Measurements from ENCODE around the gene SNX10.

The SNX10 gene

DNA sequence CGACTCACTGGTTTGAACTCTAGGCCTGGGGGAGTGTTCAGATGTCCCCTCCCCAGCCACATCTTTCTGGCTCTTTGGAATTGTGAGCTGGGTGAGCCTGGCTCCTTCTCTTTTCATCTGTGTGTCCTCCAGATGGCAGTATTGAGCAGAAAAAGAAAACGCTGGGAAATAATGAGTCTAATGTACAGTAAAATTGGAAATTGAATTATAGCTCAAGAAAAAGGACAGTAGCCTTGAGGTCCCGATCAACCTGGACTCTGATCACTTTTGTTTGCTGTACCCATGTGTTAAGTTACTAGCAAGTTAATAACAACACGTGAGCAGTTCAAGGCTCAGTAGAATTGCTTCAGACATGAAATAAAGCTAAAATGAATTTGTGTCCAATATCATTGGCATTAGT, 77.9 kb downstream of the SNX10 start:
- DNase-seq (ENCODE audit: low read depth), result peak; percentile 70

DNA sequence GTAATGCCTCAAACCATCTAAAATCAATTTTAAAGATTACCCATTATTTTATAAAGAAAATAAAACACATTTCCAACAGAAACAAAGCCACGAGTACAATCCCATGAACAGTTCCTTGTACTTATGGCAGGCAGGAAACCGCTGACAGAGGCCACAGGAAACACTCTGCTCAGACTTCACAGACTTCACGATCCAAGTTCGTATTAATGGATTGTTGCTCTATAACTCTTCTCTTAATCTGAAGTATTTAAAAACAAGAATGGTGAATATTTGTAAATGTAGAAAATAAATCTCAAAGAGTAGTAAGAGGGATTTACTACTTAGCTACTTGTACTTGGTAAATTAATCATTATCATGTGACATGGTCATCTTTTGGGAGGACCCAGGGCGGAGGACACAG, 78.3 kb downstream of the SNX10 start:
- peak; percentile 16 for DNase-seq (ENCODE audit: low read depth)

DNA sequence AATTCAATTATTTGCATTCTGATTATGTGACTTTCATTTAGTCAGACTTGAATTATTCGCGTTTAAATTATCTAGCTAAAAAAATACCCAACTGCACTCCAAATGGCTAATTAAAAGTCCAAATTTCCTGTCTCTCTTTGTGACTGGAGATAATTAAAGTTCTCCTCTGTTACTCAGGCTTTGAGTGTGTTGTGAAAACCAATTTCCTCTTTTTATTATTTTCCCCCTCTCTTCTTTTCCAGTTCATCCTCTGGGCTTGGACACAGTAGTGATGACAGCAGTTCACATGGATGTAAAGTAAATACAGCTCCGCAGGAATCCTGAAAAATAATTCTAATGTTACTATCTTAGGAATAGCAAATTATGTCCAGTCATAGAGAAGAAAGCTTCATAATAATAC, 80.6 kb downstream of the SNX10 start:
- no peak for DNase-seq (ENCODE audit: low read depth)

DNA sequence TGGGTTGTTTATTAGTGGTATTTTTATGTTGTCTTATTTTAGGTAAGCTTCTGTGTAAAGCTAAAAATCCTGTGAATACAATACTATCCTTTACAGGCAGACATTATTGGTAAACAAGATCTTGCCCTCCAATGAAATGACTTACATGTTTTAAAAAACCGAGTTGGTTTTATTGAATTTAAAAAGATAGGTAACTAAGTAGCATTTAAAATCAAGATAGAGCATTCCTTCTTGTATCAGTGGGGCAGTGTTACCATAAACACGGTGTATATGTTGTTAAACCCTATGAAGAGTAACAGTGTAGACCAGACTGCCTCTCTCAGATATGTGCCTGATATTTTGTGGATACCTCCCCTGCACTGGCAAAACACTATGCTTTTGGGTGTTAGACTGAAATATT, 81.0 kb downstream of the SNX10 start:
- no peak for DNase-seq (ENCODE audit: low read depth)

DNA sequence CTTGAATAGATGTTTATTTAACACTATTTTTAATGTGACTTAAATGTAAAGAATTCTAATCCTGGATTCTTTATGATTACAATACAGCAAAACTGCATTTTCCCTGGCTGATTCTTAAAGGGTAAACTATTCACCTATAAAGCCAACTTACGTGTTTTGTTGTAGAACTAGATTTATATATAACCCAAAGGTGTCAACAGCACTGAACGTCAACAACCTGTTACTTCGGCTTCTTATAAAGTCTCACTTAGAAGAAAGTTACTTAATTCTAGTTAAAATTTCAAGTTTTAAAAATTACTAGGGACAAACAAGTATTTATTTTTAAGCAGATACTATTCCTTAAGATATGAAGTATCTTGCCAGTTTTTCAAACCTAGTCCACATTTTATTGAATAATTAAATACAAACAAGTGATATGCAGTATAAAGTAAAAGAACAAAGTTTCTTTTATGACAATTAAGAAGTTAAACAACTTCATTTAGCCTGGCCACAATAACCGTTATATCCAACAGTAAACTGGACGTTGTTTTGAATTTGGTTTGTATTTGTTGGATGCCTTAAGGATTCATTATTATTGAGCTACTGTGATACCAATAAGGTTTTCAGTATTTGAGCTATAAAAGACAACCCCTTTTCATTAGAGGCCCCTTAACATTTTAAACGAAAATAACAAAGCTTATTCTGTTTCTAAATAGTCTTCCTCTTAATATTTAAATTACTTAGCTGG, 83.1 kb downstream of the SNX10 start:
- no peak for DNase-seq (ENCODE audit: low read depth)

DNA sequence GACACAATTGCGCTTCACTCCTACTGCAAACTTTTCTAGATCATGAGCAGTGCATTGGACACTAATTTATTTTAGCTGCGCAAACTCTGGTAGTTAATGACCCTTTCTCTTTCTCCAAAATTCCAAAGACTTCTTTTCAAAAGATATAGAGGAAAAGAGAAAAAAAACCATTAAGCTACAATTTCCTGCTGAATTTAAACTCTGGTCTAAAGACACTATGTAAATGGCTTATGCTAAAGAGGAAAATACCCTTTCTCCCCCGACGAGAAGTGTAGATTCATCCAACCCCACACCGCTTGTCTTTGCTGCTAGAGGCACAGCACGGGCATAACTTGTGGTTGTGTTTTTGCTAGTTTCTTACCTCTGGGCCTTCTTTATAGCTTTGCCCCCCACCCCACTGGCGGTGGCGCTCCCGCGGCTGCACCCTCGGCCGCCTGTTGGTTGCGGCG, 84.1 kb downstream of the SNX10 start:
- no peak for DNase-seq (ENCODE audit: low read depth)

DNA sequence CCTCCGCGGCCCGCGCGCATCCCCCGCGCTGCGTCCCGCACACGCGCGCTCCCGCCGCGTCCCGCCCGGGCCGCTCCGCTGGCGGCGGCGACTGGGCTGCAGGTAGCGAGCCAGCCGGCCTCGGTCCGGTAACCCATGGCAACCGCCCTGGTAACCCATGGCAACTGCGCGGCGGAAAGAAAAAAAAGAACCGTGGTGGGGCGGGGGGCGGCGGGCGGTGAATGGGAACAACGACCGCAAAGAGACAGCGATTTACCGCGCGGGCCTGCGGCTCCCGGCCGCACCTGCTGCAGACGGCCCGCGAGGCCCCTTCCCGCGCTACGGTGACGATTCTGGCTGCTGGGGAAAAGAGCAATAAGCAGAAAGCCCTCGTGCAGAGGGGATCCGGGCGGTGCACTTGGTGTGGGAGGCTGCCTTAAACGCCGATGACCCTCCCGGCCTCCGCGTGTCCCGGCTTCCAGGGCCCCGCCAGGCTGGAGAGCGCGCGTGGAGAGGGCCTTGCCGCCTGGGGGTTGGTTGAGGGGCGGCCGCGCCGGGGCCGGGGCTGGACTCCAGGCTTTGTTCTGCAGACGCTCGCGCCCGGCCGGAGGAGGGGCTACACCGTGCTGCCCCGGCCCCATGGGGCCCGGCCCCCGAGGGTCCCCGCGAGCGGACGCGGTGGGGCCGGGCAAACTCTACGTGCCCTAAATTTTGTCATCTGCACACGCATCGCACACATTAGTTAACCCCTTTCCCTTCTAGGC, 84.7 kb downstream of the SNX10 start:
- DNase-seq (ENCODE audit: low read depth), result no peak

DNA sequence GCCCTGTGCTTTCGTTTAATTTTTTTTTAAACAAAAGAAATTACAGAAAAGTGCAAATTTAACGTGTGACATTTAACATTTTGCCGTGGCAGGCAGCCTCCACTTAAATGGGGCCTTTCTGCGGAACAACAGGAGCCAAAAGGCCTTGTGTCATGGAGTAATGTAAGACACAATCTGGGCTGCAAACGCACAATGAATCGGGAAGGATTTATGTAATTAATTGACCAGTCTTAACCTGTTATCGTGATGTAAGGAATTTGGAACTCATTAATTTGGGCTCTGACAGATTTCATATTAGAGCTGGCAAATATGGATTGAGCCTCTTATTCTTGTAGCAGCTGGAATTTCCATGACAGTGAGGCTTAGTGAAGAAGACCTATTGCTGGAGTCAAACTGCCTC, 86.4 kb downstream of the SNX10 start:
- no peak for DNase-seq (ENCODE audit: low read depth)

DNA sequence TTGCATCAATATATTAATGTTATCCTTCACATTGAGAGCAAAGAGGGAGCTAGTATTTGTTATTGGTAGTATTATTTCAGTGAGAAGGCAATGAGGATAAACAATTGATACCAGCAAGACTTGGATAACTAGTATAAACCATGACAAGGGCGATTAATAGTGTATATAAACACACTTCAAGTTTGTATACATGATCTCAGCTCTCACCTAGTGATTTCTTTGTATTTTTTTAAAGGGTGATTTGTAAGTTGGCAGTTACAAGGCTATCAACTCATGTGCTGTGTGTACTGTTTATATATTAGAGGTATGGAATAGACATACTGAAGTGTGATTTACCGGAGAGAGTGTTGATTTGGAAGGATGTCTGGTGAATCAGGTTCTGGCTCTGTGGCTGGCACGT, 88.0 kb downstream of the SNX10 start:
- no peak for DNase-seq (ENCODE audit: low read depth)

DNA sequence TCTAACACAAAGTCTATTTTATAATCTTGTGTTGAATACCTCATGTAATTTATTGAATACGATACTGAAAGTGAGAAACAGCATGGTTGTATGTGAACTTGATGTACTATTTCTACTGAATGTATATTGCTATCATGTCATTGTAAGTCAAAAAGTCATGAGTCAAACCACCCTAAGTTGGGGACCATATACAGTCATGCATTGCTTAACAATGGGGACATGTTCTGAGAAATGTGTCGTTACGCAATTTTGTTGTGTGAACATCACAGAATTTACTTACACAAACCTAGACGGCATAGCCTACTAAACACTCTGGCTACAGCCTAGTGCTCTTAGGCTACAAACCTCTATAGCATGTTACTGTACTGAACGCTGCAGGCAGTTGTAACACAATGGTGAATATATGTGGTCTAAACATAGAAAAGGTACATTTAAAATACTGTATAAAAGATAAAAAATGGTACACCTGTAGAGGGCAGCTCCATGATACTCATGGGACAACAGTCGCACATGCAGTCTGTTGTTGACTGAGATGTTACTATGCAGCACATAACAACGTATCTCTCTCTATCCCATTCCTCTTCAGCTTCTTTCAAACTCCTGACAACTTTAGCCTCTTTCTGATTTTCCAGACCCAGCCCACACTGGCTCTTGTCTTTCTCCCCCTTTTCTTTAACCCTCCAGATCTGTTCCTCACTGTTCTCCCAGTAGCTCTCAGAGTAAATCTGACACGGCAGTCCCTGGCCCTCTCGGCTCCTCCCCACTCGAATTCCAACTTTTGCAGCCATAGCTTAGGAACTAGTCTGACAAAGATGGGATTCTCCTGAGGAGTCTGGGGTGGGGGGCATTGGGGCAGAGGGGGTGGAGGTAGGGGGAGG, 90.1 kb downstream of the SNX10 start:
- DNase-seq (ENCODE audit: low read depth), result no peak

DNA sequence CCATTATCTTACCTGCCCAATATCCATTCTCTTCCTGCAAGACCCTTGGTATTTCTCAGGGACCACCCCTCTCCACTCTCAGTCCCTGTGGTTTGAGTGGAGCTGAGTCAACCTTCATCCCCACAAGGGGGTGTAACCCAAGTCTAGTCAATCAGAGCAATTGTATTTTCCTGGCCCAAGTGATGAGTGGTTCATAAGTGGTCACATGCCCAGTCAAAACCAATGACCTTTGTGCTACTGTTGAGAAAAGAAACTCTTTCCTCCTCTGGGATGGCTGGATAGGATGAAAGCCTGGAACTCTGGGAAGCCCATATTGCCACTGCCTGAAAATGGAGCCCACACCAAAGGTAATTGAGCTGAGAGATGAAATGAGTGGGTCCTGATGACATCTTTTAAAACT, 93.6 kb downstream of the SNX10 start:
- DNase-seq (ENCODE audit: low read depth), result no peak

DNA sequence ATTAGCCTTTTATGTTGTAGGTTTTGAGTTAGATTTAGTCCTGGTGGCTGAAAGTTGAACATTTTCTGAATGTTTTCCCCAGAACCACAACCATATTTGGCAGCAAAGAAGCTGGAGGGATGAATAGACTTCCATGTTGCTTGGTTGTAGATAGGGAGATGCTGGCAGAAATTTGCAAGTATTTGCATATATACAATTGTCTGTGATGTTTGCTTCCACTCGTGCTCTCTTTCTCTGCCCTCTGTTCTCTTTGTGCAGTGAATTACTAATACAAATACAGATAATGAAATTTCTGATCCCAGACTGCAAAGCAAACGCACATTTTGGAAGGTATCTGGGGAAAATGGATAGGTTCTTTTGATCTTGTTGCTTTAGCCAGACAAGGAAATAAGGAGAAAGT, 96.1 kb downstream of the SNX10 start:
- DNase-seq (ENCODE audit: low read depth), result no peak

DNA sequence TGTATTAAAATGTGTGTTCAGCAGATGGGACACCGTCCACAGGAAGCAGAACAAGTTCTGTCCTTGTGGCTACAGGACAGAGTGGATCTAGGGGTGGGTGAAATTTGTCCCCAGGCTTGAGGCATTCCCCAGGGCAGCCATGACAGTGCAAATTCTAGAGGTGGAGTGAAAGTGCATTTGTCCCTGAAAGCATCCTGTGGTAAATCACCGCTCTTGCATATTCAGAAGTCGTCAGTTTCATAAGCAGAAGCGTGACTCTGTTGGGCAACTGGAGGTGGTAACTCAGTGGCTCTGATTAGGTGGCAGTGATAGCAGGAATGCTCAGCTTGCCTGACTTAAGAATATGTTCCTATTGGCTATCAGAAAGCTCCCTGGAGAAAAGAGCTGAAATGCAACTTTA, 96.6 kb downstream of the SNX10 start:
- no peak for DNase-seq (ENCODE audit: low read depth)

DNA sequence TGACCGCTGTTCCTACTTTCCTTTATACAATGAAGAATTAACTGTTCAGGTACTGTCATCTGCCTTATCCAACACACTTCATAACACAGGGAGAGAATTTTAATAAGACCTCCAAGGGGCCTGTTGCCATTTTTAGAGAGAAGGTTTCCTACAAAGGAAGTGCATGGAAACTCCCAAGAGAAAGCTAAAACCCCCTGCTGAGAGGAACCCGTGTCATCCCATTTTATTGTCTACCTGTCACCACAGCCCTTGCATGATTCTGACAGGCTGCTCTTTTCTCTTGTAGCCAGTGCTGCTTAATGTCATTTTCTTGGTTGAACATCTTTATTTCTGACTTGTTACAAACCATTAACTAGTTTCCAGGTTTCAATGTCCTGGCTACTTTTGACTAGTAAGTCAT, 98.4 kb downstream of the SNX10 start:
- DNase-seq (ENCODE audit: low read depth), result no peak

DNA sequence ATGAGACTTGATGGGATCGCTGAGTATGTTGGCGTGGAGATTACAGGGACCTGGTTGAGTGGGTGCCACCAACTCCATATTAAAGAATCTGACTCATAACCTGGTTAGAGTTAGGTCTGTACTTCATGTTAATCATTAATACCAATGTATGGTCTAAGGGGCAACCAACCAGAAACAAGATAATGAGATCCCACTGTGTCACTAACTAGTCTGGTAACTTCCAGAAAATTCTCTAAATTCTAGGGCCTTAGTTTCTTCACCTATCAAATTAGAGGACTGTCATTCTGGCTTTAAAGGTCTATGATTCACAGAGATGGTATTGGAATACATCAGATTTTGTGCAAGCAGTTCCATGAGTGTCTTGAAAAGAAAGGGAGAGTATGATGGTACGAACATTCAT, 102.2 kb downstream of the SNX10 start:
- DNase-seq (ENCODE audit: low read depth), result no peak

DNA sequence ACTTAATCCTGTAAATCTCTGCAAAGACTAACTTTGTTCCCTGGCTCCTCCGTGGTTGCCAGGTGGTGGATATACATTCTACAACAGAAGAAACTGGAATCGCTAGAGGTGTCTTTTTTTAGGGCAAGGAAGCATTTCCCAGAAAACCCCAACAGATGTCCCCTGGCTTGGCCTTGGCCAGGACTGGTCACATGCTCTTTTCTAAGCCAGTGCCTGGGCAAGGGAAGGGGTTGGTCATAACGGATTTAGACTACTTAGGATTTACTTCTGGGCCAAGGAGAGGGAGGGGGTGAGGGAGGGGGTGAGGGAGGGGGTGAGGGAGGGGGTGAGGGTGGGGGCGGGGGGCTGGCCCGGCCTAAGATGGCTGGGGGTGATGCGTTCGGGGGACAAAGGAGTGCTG, 105.7 kb downstream of the SNX10 start:
- no peak for DNase-seq (ENCODE audit: low read depth)

DNA sequence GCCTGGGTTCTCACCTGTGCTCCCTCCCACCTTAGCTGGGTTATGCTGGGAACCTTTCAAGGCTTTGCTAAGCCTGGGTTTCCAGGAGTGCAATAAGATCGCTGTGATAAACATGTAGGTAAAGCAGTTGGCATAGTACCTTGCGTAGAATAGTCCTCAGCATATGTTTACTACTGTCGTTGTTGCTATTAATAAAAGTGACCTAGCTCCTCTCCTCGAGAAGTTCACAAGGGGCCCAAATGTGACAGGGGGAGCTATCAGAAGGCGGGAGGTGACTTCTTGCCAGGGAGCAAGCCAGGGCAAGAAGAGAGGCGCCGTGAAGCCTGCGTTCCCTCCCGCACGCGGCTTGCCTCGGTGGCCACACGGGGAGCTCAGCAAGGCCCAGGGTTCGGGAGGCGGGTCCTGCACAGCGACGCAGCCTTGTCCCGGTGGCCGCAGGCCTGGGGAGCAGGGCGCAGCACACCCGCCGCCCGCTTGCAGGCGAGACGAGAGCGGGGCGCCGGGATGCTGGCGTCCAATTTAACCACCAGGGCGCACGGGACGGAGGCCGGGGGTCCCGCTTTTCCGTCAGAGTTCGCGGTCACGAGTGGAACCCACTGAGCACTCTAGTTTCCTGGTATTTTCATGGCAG, 106.2 kb downstream of the SNX10 start:
- peak; percentile 5 for DNase-seq (ENCODE audit: low read depth)

DNA sequence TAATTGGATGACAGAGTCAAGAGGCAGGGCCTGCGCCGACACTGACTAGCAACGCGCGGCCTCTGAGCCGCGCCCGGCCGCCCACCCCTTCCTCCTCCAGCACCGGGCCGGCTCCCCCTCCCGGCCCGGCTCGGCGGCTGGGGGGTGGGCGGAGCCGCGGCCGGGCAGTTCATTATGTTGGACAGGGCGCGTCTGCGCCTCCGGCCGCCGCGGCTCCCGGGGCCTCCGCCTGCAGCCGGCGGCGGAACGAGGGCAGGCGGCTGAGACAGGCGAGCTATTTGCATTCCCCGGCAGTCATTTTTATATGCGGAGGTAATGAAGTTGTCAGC, 106.7 kb downstream of the SNX10 start:
- peak; percentile 30 for DNase-seq (ENCODE audit: low read depth)

DNA sequence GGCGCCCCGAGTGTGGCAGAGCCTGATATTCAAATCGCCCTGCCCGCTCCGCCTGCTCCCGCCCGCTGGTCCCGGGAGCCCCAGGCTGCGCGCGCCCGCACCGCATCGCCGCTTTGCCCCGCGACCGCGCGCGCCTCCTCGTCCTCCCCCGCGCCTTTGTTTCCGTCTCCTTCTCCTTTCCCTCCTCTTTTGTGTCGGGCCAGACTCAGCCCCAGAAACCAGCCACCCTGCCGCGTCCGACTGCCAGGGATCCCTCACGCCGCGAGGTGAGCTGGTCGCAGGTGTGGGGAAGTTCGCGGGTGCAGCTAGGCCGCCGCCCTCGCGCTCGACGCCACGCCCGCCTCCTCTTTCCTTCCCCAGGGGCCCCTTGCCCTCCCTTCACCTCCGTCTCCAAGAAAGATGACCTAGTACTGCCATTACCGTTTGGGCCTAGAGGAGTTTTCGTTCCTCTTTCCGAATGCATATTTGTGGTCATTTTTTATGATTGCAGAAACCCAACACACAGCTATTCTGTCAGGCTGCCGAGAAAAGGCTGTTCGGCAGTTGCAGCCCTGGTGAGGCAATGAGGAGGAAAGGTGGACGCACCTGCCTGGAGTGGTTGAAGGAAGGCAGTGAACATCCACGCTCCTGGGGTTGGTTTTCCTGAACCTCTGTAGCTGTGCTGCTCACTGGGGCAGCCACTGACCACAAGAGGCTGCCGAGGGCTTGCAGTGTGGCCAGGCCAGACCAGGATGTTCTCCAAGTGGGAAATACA, 107.3 kb downstream of the SNX10 start:
- DNase-seq (ENCODE audit: low read depth), result peak; percentile 20

DNA sequence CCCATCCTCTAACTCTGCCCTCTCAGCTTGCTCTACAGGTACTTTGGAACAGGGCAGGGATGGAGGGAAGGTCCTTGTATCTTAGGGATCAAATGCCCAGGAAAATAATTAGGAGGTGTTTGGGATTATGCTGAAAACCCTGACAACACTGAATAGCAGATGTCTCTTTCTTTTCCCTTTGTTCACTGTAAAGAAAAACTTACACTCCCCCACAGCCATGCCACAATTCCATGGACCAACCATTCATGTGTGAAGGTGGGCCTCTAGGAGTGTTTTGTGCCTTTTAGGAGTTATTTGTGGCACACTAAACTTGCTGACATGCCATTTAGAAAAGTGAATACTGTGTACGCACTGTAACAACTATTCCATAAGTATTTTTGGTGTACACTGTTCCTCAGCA, 108.1 kb downstream of the SNX10 start:
- DNase-seq (ENCODE audit: low read depth), result no peak

DNA sequence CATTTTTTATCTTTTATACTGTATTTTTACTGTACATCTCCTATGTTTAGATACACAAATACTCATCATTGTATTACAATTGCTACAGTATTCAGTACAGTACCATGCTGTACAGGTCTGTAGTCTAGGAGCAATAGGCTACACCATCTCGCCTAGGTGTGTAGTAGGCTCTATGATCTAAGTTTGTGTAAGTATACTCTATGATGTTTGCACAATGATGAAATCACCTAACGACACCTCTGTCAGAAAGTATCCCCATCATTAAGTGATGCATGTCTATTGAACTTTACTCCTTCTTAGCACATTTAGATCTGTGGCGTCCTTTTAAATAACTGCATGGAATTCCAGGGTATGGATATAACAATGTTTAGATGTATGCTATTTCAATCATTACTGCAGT, 112.0 kb downstream of the SNX10 start:
- DNase-seq (ENCODE audit: low read depth), result no peak

Measured in ELR (cell line).